Measurements from ENCODE around the gene FBLN2. TPM values are rescaled to one million over a fixed set of nuclear protein-coding genes. Genes with fewer than 3 reads are reported as not detected.

Gene FBLN2
- total and polyA plus RNA-seq, 2 of the 13 experiments (the other 11 are each of a cell fraction or from before 2014, with no cell fraction given): not detected

DNA sequence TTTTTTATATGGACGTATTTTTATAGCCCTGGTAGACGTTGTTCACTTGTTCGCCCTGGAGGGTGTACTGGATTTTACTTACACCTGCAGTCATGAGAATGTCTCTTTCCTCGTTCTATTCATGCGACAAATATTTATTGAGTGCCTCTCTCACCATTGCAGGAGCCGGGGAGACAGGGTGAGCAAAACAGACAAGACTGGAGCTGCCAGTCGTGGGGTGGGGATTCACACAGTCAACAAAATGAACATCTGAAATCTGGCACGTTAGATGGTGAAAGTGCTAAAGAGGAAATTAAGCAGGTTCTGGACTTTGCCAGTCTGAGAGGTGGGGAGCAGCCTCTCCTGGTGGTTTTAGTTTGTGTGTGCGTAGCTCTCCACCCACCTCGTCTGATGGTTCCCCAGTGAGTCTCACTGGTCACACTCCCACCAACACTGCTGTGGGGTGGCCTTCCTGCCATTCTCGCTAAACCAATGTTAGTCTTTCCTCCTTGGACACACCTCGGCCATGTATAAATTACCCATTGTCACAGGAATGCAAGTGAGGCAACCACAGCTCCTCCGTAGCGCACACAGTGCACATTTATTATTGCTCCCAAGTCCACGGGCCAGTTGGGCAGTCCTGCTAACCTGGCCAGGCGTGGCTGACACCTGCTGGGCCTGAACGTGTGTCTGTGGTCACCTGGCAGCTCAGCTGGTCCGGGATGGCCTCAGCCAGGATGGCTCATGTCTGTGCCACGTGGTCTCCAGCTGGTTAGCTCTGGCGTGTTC, 31.5 kb downstream of the FBLN2 start:
- TF ChIP-seq, protein P1, sequence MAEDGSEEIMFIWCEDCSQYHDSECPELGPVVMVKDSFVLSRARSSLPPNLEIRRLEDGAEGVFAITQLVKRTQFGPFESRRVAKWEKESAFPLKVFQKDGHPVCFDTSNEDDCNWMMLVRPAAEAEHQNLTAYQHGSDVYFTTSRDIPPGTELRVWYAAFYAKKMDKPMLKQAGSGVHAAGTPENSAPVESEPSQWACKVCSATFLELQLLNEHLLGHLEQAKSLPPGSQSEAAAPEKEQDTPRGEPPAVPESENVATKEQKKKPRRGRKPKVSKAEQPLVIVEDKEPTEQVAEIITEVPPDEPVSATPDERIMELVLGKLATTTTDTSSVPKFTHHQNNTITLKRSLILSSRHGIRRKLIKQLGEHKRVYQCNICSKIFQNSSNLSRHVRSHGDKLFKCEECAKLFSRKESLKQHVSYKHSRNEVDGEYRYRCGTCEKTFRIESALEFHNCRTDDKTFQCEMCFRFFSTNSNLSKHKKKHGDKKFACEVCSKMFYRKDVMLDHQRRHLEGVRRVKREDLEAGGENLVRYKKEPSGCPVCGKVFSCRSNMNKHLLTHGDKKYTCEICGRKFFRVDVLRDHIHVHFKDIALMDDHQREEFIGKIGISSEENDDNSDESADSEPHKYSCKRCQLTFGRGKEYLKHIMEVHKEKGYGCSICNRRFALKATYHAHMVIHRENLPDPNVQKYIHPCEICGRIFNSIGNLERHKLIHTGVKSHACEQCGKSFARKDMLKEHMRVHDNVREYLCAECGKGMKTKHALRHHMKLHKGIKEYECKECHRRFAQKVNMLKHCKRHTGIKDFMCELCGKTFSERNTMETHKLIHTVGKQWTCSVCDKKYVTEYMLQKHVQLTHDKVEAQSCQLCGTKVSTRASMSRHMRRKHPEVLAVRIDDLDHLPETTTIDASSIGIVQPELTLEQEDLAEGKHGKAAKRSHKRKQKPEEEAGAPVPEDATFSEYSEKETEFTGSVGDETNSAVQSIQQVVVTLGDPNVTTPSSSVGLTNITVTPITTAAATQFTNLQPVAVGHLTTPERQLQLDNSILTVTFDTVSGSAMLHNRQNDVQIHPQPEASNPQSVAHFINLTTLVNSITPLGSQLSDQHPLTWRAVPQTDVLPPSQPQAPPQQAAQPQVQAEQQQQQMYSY (CRISPR knock-in tag; IDR thresholded peaks at IDR 0.05): no peak
- TF ChIP-seq, protein P2, sequence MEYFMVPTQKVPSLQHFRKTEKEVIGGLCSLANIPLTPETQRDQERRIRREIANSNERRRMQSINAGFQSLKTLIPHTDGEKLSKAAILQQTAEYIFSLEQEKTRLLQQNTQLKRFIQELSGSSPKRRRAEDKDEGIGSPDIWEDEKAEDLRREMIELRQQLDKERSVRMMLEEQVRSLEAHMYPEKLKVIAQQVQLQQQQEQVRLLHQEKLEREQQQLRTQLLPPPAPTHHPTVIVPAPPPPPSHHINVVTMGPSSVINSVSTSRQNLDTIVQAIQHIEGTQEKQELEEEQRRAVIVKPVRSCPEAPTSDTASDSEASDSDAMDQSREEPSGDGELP (IDR thresholded peaks at IDR 0.05; ENCODE audit: borderline replicate concordance, low read depth): peak; percentile 13; the same call in 1 of the 2 replicates
- H3K27me3 ChIP-seq (ENCODE audit: control insufficient read depth in 1 of 2, insufficient read depth in 2 of 2, low read length in 2 of 2): peaks cover 8 to 43% of the 10 kb centered on the region in 2 experiments; a peak in 4 of 5 replicates
- DNase-seq (ENCODE audit: low spot score): peak; percentile 19
- H3K36me3 ChIP-seq (replicated peaks in 1 of 2; ENCODE audit: control insufficient read depth in 1 of 2, insufficient read depth in 2 of 2, low read length in 2 of 2): no peaks in the 10 kb centered on the region
- ATAC-seq: no peak
- BruUV-seq (replicated peaks): no TSS peak
- H3K9ac ChIP-seq (ENCODE audit: insufficient read depth, low read depth, low read length): no peak overlapping the region
- FAIRE-seq: no peak
- H3K4me1 ChIP-seq (ENCODE audit: insufficient read depth, low read length): peaks cover 6% of the 10 kb centered on the region; the same call in 1 of the 2 replicates
- H3K9me3 ChIP-seq (ENCODE audit: low read length): no peaks in the 10 kb centered on the region
- no peak overlapping the region for H3K4me3 ChIP-seq (replicated peaks in 1 of 3; ENCODE audit: insufficient read depth in 1 of 3, low read depth in 2 of 3, low read length in 3 of 3)
- no peaks in the 10 kb centered on the region for H4K20me1 ChIP-seq (ENCODE audit: insufficient read depth, low read length)
- ChIA-PET CTCF (ENCODE audit: low intra/inter-chr PET ratio, low total read pairs) (no interaction called here), POLR2A (no interaction called here)
- WGBS (ENCODE audit: low lambda C conversion rate): 12% methylated on average over 18 of the region's 20 CpGs
- no peak overlapping the region for H3K27ac ChIP-seq (ENCODE audit: extremely low read length, insufficient read depth, low read length)
- in situ Hi-C loops (cut with HindIII; ENCODE audit: extremely low pct_ligation_motif_present, low pct_unique_long_range_greater_than_20kb): no loop called here
- intact Hi-C loops (cut with micrococcal nuclease; ENCODE audit: unreplicated experiment): no loop called here
- H3K79me2 ChIP-seq (ENCODE audit: insufficient read depth, low read length): no peaks in the 10 kb centered on the region
- no peak overlapping the region for H2AFZ ChIP-seq (ENCODE audit: low read length)
- H3K4me2 ChIP-seq (ENCODE audit: low read depth, low read length): no peak overlapping the region

Measured in HepG2 (cell line).